Thoracic aorta (tissue), 2 donors: ENCODE results near the gene PRKCB. TPM values are rescaled to one million over a fixed set of nuclear protein-coding genes. Genes with fewer than 3 reads are reported as not detected.

ENCODE experiments used
- ATAC-seq: fragments of 150-250 bp; one replicate; pipeline ENCODE4 v1.8.0; 2017; ENCODE audit warnings: low read depth; ENCODE audit not compliant: insufficient number of reproducible peaks, low FRiP score
- DNase-seq: peaks from one replicate; pipeline ENCODE4 v3.0.0-alpha.2; 2020; ENCODE audit warnings: low spot score
- H3K27ac ChIP-seq, 2 donors: fragments of 200-600 bp; sonication (generic); 1 replicate in 1 of 2; 2 replicates in 1 of 2; pipeline ENCODE4 v1.5.1; 2016; ENCODE audit warnings: mild to moderate bottlenecking in 2 of 2, moderate library complexity in 2 of 2
- H3K27me3 ChIP-seq: fragments of 200-600 bp; sonication (generic); replicated peaks from 2 replicates; pipeline ENCODE4 v1.6.0; 2016; ENCODE audit warnings: mild to moderate bottlenecking; ENCODE audit not compliant: insufficient read depth
- H3K36me3 ChIP-seq: fragments of 200-600 bp; sonication (generic); one replicate; pipeline ENCODE4 v1.5.1; 2016
- H3K4me1 ChIP-seq, 2 donors: fragments of 200-600 bp; sonication (generic); 1 replicate in 1 of 2; 2 replicates in 1 of 2; pipeline versions ENCODE4 v1.5.1 to v1.6.0; 2016; ENCODE audit warnings: low read depth in 2 of 2, mild to moderate bottlenecking in 1 of 2; ENCODE audit not compliant: control insufficient read depth in 1 of 2
- H3K4me3 ChIP-seq: fragments of 200-600 bp; sonication (generic); 2 replicates; pipeline ENCODE4 v1.5.1; 2016; ENCODE audit warnings: mild to moderate bottlenecking
- H3K9me3 ChIP-seq: fragments of 200-600 bp; sonication (generic); 2 replicates; pipeline ENCODE4 v1.5.1; 2016
- total RNA-seq, 2 donors: library from RNA; depleted of rRNA; stranded (reverse); fragments of >200 nt; gene quantifications; one replicate each; pipeline versions ENCODE4 v1.1.0 to v1.2.3, GENCODE V29; 2016
- TF ChIP-seq, protein P1 (sequence below): fragments of 200-600 bp; sonication (generic); IDR thresholded peaks from one replicate; pipeline ENCODE4 v1.5.1; 2019; ENCODE audit warnings: antibody characterized with exemption

Gene PRKCB
- total RNA-seq, 2 donors from 2014 or later = 3.4 to 7.5 TPM

DNA sequence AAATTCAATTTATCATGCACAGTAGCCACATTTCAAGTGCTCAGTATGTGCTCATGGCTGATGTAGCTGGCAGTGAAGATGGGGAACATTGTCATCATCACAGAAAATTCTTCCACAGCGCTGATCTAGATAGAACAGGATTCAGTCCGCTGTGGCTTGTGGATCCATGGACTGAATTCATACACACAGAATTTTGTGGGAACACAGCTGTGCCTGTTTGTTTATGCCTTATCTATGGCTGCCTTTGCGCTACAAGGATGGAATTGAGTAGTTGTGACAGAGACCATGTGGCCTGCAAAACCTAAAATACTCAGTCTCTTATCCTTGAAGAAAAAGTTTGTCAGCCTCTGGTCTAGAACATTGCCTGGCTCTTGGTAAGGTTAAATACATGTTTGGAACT, 128.4 kb downstream of the PRKCB start:
- ATAC-seq = no peak
- Histone ChIP-seq H3K36me3 (no peaks in the 10 kb centered on the region), H3K4me1 (no peaks in the 10 kb centered on the region), H3K9me3 (no peaks in the 10 kb centered on the region), H3K27me3 (no peaks in the 10 kb centered on the region), H3K4me3 (no peak overlapping the region), H3K27ac (no peak overlapping the region)
- TF ChIP-seq, protein P1, sequence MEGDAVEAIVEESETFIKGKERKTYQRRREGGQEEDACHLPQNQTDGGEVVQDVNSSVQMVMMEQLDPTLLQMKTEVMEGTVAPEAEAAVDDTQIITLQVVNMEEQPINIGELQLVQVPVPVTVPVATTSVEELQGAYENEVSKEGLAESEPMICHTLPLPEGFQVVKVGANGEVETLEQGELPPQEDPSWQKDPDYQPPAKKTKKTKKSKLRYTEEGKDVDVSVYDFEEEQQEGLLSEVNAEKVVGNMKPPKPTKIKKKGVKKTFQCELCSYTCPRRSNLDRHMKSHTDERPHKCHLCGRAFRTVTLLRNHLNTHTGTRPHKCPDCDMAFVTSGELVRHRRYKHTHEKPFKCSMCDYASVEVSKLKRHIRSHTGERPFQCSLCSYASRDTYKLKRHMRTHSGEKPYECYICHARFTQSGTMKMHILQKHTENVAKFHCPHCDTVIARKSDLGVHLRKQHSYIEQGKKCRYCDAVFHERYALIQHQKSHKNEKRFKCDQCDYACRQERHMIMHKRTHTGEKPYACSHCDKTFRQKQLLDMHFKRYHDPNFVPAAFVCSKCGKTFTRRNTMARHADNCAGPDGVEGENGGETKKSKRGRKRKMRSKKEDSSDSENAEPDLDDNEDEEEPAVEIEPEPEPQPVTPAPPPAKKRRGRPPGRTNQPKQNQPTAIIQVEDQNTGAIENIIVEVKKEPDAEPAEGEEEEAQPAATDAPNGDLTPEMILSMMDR = no peak
- no peak for DNase-seq

DNA sequence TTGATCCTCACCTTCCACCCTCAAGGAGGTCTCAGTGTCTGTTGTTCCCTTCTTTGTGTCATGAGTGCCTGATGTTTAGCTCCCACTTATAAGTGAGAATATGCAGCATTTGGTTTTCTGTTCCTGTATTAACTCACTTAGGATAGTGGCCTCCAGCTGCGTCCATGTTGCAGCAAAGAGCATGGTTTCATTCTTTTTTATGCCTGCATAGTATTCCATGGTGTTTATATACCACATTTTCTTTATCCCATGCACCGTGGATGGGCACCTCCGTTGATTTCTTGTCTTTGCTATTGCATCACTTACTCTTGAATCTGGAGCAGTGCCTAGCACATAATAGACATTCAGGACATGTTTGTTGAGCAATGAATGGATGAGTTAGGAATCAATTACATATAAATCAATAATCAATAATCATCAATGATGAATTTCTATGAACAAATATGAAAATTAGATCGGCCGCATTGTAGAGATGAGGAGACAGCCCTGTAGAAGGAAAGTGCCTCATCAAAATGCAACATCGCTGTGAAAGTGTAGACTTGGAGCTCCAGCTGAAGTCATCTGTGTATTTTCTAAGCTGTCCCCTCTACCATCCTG, 129.5 kb downstream of the PRKCB start:
- DNase-seq (no peak), ATAC-seq (no peak)
- Histone ChIP-seq H3K4me1 (no peaks in the 10 kb centered on the region), H3K36me3 (no peaks in the 10 kb centered on the region), H3K27ac (no peak overlapping the region), H3K9me3 (no peaks in the 10 kb centered on the region), H3K27me3 (no peaks in the 10 kb centered on the region), H3K4me3 (no peak overlapping the region)
- TF ChIP-seq, protein P1 = no peak

DNA sequence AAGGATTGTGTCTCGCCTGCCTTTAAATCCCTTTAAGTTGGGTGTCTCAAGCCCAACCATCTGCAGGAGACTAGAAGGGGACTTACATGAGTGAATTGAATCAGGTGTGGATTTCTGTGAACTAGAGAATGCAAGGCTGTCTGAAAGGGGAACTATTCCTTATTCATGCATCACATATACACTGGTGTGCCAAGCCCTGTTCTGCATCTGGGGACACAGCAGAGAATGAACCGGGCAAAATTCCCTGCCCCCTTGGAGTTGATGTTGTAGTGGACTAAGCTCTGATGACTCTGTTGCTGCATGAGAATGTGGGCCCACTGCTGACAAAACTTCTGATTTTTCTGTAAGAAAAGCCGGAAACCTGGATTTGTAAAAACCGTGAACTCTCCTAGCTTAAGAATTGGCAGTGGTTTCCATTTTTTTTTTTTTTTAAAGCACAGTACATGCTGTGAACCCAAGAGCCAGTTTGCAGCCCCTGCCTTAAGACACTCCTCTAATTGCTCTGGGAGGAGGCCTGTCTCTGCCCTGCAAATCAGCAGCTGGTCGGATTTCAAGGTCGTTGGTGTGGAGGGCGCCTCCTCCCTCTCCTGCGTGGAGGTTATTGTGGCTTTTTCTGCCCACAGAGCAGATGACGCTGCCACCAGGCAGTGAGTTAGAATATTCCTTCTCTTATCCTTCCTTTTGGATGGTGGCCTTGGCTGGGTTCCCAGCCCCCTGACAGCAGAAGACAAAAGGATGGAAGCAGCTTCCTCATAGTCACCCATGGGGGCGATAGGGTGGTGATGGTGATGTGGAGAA, 131.0 kb downstream of the PRKCB start:
- no peaks in the 10 kb centered on the region for H3K4me1 ChIP-seq
- no peaks in the 10 kb centered on the region for H3K36me3 ChIP-seq
- no peak for DNase-seq
- H3K4me3 ChIP-seq = no peak overlapping the region
- no peaks in the 10 kb centered on the region for H3K9me3 ChIP-seq
- TF ChIP-seq, protein P1 = no peak
- no peaks in the 10 kb centered on the region for H3K27me3 ChIP-seq
- no peak for ATAC-seq
- H3K27ac ChIP-seq = no peak overlapping the region

DNA sequence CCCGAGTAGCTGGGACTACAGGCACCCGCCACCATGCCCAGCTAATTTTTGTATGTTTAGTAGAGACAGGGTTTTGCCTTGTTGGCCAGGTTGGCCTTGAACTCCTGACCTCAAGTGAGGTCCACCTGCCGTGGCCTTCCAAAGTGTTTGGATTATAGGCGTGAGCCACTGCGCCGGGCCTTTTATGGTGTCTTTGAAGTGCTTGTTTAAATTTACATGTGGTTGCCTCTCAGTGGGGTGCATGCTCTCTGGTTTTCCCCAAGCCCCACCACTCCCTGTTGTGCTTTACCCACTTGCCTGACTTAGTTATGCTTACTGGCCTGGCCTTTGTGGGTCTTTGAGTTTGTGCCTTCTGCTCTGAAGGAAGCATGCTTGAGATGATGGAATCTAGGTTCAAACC, 132.0 kb downstream of the PRKCB start:
- DNase-seq = no peak
- no peak overlapping the region for H3K4me3 ChIP-seq
- H3K27ac ChIP-seq = no peak overlapping the region
- no peaks in the 10 kb centered on the region for H3K36me3 ChIP-seq
- no peaks in the 10 kb centered on the region for H3K4me1 ChIP-seq
- no peak for ATAC-seq
- TF ChIP-seq, protein P1 = no peak
- H3K27me3 ChIP-seq = no peaks in the 10 kb centered on the region
- no peaks in the 10 kb centered on the region for H3K9me3 ChIP-seq

DNA sequence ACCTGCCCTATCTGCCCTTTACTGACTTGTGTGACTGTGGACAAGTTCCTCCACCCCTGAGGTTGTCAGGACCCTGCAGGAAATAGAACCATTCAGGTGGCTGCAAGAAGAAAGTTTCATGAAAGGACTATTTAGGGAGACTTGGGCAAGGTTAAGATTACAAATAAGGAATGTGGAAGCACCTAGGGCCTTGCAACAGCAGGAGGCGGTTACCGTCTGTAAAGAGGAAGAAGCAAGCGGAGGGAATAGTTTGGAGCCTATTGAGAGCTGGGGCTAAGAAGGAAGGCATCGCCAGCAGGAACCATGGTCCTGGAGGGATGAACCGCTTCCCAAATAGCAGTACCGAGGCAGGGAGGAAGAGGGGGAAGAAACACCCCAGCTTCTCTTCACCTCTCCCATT, 132.4 kb downstream of the PRKCB start:
- no peak for ATAC-seq
- no peak overlapping the region for H3K27ac ChIP-seq
- DNase-seq = no peak
- no peaks in the 10 kb centered on the region for H3K36me3 ChIP-seq
- no peaks in the 10 kb centered on the region for H3K4me1 ChIP-seq
- no peaks in the 10 kb centered on the region for H3K9me3 ChIP-seq
- TF ChIP-seq, protein P1 = no peak
- H3K27me3 ChIP-seq = no peaks in the 10 kb centered on the region
- H3K4me3 ChIP-seq = no peak overlapping the region
